Measurements from ENCODE around the gene SLC30A4. TPM values are rescaled to one million over a fixed set of nuclear protein-coding genes. Genes with fewer than 3 reads are reported as not detected.

Gene SLC30A4
- total and polyA plus RNA-seq, 2 of the 8 experiments (the other 6 are each of a cell fraction or from before 2014, with no cell fraction given): under 0.01 to 0.07 TPM

DNA sequence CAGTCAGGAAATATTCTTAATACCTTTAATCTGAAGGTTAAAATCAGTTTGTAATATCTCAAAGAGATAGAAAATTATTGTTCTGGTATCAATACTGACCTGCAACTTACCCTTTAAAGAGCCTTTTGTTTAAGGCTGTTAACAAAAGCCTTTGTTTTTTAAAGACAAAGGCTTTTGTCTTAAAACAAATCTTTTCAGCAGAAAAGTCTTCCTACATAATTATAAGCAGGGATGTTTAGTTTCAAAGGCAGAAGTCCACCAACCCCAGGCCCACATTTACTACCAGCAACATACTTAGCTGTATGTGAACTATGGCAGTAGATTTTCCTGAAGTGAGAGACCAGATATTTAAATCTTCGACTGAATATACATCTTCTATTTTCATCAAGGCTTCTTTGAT, 36.2 kb downstream of the SLC30A4 start:
- no peak overlapping the region for H2BK5ac ChIP-seq (ENCODE audit: low read depth, low read length)
- H3K27me3 ChIP-seq (replicated peaks in 1 of 4; ENCODE audit: control insufficient read depth in 3 of 4, extremely low read depth in 1 of 4, insufficient read depth in 3 of 4, low read length in 3 of 4): peaks cover 0 to 7% (median 0%) of the 10 kb centered on the region in 4 experiments; a peak in 1 of 7 replicates
- FAIRE-seq (no peak), DNase-seq (ENCODE audit: low read depth in 1 of 2, low spot score in 2 of 2) (no peak)
- no peak overlapping the region for H3K4ac ChIP-seq (replicated peaks; ENCODE audit: insufficient read length, low read depth, low read length)
- H3K4me2 ChIP-seq (ENCODE audit: insufficient read depth in 1 of 2, low read depth in 2 of 2, low read length in 2 of 2): no peak overlapping the region
- no peak overlapping the region for H2AFZ ChIP-seq (ENCODE audit: low read length)
- no peaks in the 10 kb centered on the region for H3K79me1 ChIP-seq (ENCODE audit: low read depth, low read length)
- no peak overlapping the region for H3K4me3 ChIP-seq (ENCODE audit: extremely low read depth in 1 of 4, insufficient read depth in 2 of 4, low read depth in 3 of 4, low read length in 4 of 4)
- H4K20me1 ChIP-seq (replicated peaks in 1 of 2; ENCODE audit: control insufficient read depth in 1 of 2, insufficient read depth in 2 of 2, low read length in 2 of 2): peaks cover 0 to 1% of the 10 kb centered on the region in 2 experiments
- H3K4me1 ChIP-seq (replicated peaks in 1 of 4; ENCODE audit: control insufficient read depth in 3 of 4, insufficient read depth in 4 of 4, low read length in 3 of 4): 0 out of 7 replicates have a peak, but pooled peaks cover 0 to 2% (median 0%) of the 10 kb centered on the region in 4 experiments
- H3K23ac ChIP-seq (ENCODE audit: insufficient read length): no peak overlapping the region
- H4K8ac ChIP-seq (ENCODE audit: extremely low read depth, insufficient read depth, low read length): no peak overlapping the region
- H3K23me2 ChIP-seq (ENCODE audit: low read depth, low read length): peaks cover 2% of the 10 kb centered on the region; the same call in 1 of the 2 replicates
- H3K36me3 ChIP-seq (ENCODE audit: control insufficient read depth in 2 of 4, insufficient read depth in 4 of 4, low read length in 3 of 4): no peaks in the 10 kb centered on the region
- no peak overlapping the region for H3K9ac ChIP-seq (replicated peaks in 1 of 4; ENCODE audit: extremely low read depth in 1 of 4, low read depth in 3 of 4, low read length in 3 of 4)
- WGBS, 2 experiments (ENCODE audit: extremely low coverage in 1 of 2, insufficient coverage in 1 of 2, insufficient read length in 1 of 2, insufficient replicate concordance in 2 of 2, low coverage in 1 of 2, low lambda C conversion rate in 2 of 2, missing lambda C conversion rate in 1 of 2): 85% methylated on average over 1 of the region's 1 CpG; no CpG with 5 or more reads in 1 of the 2 experiments
- H3K9me3 ChIP-seq (ENCODE audit: insufficient read depth in 2 of 2, low read depth in 1 of 2, low read length in 1 of 2): no peaks in the 10 kb centered on the region
- H3K56ac ChIP-seq (replicated peaks; ENCODE audit: insufficient read length, low read depth, low read length): no peak overlapping the region
- CTCF ChIA-PET (ENCODE audit: partially characterized antibody): interaction anchor here (1.8 kb wide), 1 partner anchor 23 kb away, joined by 3 read pairs; no protein-coding TSS in a partner anchor
- H3K18ac ChIP-seq (ENCODE audit: extremely low read depth, low read length): no peak overlapping the region
- H2BK12ac ChIP-seq (ENCODE audit: low read depth, low read length): no peak overlapping the region
- no peak overlapping the region for H2AK5ac ChIP-seq (ENCODE audit: low read depth, low read length)
- POLR2A ChIA-PET (ENCODE audit: partially characterized antibody): no interaction called here
- H4K5ac ChIP-seq (ENCODE audit: insufficient read length, low read depth, low read length): no peak overlapping the region
- no peak overlapping the region for H3K14ac ChIP-seq (ENCODE audit: insufficient read length)
- no peak overlapping the region for H2BK20ac ChIP-seq (ENCODE audit: low read length)
- H4K91ac ChIP-seq (replicated peaks; ENCODE audit: insufficient read length, low read length): no peak overlapping the region
- H3K27ac ChIP-seq (ENCODE audit: low read depth, low read length): no peak overlapping the region
- no peaks in the 10 kb centered on the region for H3K79me2 ChIP-seq (ENCODE audit: control insufficient read depth in 1 of 2, insufficient read depth in 2 of 2, low read length in 2 of 2)
- H2BK120ac ChIP-seq (replicated peaks; ENCODE audit: low read depth, low read length): no peak overlapping the region
- no peak overlapping the region for H2BK15ac ChIP-seq (ENCODE audit: low read length)
- TF ChIP-seq SAP30 (IDR thresholded peaks at IDR 0.05; ENCODE audit: insufficient read depth, insufficient replicate concordance, low read length) (no peak), RXRA (IDR thresholded peaks at IDR 0.05; ENCODE audit: insufficient read depth, low read depth, low read length) (no peak), RAD21 (IDR thresholded peaks at IDR 0.05 in 1 of 2, conservative IDR thresholded peaks at IDR 0.05 in 1 of 2; ENCODE audit: low read depth in 2 of 2, low read length in 2 of 2) (no peak), ASH2L (IDR thresholded peaks at IDR 0.05; ENCODE audit: low read length) (no peak), SIX5 (IDR thresholded peaks at IDR 0.05; ENCODE audit: low read depth, low read length) (no peak), ATF2 (IDR thresholded peaks at IDR 0.05; ENCODE audit: low read length) (no peak), GABPA (IDR thresholded peaks at IDR 0.05; ENCODE audit: borderline replicate concordance, insufficient read depth, low read length) (no peak), KDM1A (IDR thresholded peaks at IDR 0.05; ENCODE audit: borderline replicate concordance, low read length) (no peak), EGR1 (IDR thresholded peaks at IDR 0.05; ENCODE audit: borderline replicate concordance, low read depth, low read length) (no peak), CHD2 (IDR thresholded peaks at IDR 0.05; ENCODE audit: low read length) (no peak), KDM4A (IDR thresholded peaks at IDR 0.05; ENCODE audit: low read depth, low read length, severe bottlenecking) (no peak), BACH1 (IDR thresholded peaks at IDR 0.05; ENCODE audit: low read length) (no peak)

Measured in H1 (cell line).